ENCODE data around the gene TMEM222. TPM values are rescaled to one million over a fixed set of nuclear protein-coding genes. Genes with fewer than 3 reads are reported as not detected.

Gene TMEM222
- total and polyA plus RNA-seq, 12 donors, result 30.7 to 73.2 (median 49.8) TPM

DNA sequence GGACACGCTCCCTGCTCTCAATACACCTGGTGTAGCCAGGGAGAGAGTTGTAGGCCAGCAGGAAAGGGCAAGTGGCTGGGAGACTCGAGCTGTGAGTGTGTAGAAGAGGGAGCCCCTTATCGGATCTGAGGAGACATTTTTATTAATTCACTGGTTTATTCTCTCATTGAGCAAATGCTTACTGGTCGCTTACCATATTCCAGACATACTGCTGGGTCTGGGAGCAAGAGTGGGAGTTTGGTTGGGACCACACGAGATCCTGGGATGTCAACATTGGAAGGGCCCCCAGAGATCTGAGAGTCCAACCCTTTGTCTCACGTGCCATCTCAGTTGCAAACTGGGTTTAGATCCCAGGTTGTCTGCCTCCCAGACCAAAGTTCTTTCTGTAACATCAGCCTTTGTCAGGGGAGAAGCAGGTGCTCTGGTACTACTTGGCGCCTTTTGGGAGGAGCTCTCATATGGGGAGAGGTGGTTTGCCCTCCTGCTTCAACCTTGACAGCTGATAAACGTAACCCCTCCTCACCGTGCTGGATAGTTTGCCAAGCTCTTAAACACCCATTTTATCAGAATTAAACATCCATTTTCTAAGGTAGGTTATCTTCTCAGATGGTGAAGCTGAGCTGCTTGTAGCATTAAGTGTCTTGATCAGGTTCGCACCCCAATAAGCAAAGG is 742 bp downstream of the TMEM222 start:
- peak overlapping the region; percentile 60 to 91 (median 81) for H3K27ac ChIP-seq
- no peaks in the 10 kb centered on the region for H3K9me3 ChIP-seq (replicated peaks in 1 of 3)
- 11 to 17% (median 13%) methylated on average over 10 of the region's 10 CpGs for WGBS, 4 donors
- peaks cover 0 to 14% of the 10 kb centered on the region in 2 donors for H3K36me3 ChIP-seq (replicated peaks in 1 of 2)
- intact Hi-C loops (cut with DNase I), result no loop called here
- TF ChIP-seq, protein P1, sequence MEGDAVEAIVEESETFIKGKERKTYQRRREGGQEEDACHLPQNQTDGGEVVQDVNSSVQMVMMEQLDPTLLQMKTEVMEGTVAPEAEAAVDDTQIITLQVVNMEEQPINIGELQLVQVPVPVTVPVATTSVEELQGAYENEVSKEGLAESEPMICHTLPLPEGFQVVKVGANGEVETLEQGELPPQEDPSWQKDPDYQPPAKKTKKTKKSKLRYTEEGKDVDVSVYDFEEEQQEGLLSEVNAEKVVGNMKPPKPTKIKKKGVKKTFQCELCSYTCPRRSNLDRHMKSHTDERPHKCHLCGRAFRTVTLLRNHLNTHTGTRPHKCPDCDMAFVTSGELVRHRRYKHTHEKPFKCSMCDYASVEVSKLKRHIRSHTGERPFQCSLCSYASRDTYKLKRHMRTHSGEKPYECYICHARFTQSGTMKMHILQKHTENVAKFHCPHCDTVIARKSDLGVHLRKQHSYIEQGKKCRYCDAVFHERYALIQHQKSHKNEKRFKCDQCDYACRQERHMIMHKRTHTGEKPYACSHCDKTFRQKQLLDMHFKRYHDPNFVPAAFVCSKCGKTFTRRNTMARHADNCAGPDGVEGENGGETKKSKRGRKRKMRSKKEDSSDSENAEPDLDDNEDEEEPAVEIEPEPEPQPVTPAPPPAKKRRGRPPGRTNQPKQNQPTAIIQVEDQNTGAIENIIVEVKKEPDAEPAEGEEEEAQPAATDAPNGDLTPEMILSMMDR (IDR thresholded peaks at IDR 0.05), result no peak
- no peak for TF ChIP-seq POLR2A (IDR thresholded peaks at IDR 0.05)
- H3K27me3 ChIP-seq, result no peaks in the 10 kb centered on the region
- no peak for DNase-seq
- H3K4me1 ChIP-seq (replicated peaks in 1 of 2), result peaks cover 9 to 26% of the 10 kb centered on the region in 2 donors
- peak overlapping the region; percentile 66 to 91 (median 86) for H3K4me3 ChIP-seq

DNA sequence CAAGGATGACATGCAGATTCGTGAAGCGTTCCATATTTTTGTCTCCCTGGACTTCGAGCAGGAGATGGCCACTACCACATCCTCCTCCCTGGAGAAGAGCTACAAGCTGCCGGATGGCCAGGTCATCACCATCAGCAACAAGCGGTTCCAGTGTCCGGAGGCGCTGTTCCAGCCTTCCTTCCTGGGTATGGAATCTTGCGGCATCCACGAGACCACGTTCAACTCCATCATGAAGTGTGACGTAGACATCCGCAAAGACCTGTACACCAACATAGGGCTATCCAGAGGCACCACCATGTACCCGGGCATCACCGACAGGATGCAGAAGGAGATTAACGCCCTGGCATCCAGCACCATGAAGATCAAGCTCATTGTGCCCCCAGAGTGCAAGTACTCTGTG is 3.3 kb downstream of the TMEM222 start:
- H3K4me3 ChIP-seq, result no peak overlapping the region
- H3K27ac ChIP-seq, result no peak overlapping the region
- 90 to 97% (median 94%) methylated on average over 6 to 15 of the region's 15 CpGs for WGBS, 4 donors
- H3K9me3 ChIP-seq (replicated peaks in 1 of 3), result no peaks in the 10 kb centered on the region
- H3K36me3 ChIP-seq (replicated peaks in 1 of 2), result peaks cover 0 to 17% of the 10 kb centered on the region in 2 donors
- no peak for DNase-seq
- peaks cover 9 to 26% of the 10 kb centered on the region in 2 donors for H3K4me1 ChIP-seq (replicated peaks in 1 of 2)
- intact Hi-C loops (cut with DNase I), result no loop called here
- no peaks in the 10 kb centered on the region for H3K27me3 ChIP-seq
- TF ChIP-seq, protein P1 (IDR thresholded peaks at IDR 0.05), result no peak
- no peak for TF ChIP-seq POLR2A (IDR thresholded peaks at IDR 0.05)

DNA sequence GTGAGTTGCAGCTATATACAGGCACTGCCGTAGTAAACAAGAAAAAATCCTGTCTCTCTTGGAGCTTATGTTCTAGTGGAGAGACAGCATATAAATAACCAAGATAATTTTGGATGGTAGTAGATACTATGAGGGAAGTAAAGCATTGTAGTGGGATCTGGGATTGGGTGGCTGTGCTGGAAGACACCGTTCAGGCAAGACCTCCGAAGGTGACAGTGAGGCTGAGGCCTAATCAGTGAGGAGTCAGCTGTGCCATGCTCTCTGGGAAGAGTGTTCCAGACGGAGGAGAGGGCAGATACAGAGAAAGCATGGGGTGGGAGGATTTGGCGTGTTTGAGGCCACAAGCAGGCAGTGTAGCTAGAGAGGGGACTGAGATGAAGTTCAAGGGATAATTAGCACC is 6.0 kb downstream of the TMEM222 start:
- Histone ChIP-seq H3K36me3 (replicated peaks in 1 of 2) (peaks cover 0 to 38% of the 10 kb centered on the region in 2 donors), H3K9me3 (replicated peaks in 1 of 3) (no peaks in the 10 kb centered on the region), H3K27ac (no peak overlapping the region), H3K4me3 (no peak overlapping the region), H3K4me1 (replicated peaks in 1 of 2) (peaks cover 10 to 31% of the 10 kb centered on the region in 2 donors), H3K27me3 (no peaks in the 10 kb centered on the region)
- intact Hi-C loops (cut with DNase I), result no loop called here
- no peak for TF ChIP-seq POLR2A (IDR thresholded peaks at IDR 0.05)
- DNase-seq, result no peak
- WGBS, 4 donors, result 86 to 98% (median 91%) methylated on average over 5 of the region's 5 CpGs

DNA sequence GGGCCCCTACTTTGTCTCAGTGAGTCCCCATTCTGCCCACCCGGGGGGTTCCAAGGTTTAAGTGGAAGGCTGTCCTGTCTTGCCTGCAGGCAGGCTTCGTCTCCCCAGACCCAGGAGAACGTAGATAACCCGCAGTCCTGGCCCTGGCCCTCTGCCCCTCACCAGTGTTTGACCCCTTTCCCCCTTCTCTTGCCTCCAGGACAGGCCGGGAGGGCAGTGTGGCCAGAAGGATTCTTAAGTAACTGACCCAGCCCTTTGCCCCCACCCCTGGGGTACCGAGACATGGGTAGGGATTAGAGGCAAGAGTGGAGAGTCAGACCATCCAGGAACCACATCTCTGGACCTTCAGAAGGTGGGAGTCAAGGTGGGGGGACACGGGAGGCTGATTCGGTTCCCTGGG is 8.8 kb downstream of the TMEM222 start:
- TF ChIP-seq, protein P1 (IDR thresholded peaks at IDR 0.05), result no peak
- TF ChIP-seq POLR2A (IDR thresholded peaks at IDR 0.05), result no peak
- no peak for DNase-seq
- WGBS, 4 donors, result 87 to 92% (median 89%) methylated on average over 6 to 8 of the region's 8 CpGs
- Histone ChIP-seq H3K27me3 (no peaks in the 10 kb centered on the region), H3K9me3 (replicated peaks in 1 of 3) (no peaks in the 10 kb centered on the region), H3K27ac (no peak overlapping the region), H3K4me3 (no peak overlapping the region), H3K36me3 (replicated peaks in 1 of 2) (peaks cover 0 to 56% of the 10 kb centered on the region in 2 donors), H3K4me1 (replicated peaks in 1 of 2) (peaks cover 5 to 22% of the 10 kb centered on the region in 2 donors)
- intact Hi-C loops (cut with DNase I), result no loop called here

DNA sequence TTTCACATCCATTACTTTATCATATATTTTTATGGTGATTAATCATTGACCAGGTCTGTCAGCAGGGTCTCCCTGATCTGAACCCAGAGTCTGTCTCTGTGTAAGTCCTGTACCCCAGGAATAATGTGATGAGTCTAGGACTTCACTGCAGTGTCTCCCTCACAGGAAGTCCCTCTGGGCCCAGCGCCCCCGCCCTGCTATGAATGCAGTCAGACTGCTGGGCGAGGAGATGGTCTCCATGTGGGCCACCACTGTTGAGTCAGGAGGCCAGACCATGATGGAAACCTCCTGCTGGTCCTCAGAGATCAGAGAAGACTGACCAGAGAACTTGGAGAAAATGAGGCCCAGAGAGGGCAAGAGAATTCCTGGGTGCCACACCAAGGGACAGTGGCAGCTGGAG is 9.5 kb downstream of the TMEM222 start:
- TF ChIP-seq, protein P1 (IDR thresholded peaks at IDR 0.05), result no peak
- no peak for TF ChIP-seq POLR2A (IDR thresholded peaks at IDR 0.05)
- peak overlapping the region in 1 of 5 donors; percentile 14 for H3K27ac ChIP-seq
- no peaks in the 10 kb centered on the region for H3K27me3 ChIP-seq
- no peak overlapping the region for H3K4me3 ChIP-seq
- no peak for DNase-seq
- intact Hi-C loops (cut with DNase I), result no loop called here
- peaks cover 5 to 17% of the 10 kb centered on the region in 2 donors for H3K4me1 ChIP-seq (replicated peaks in 1 of 2)
- H3K36me3 ChIP-seq (replicated peaks in 1 of 2), result peaks cover 0 to 59% of the 10 kb centered on the region in 2 donors
- WGBS, 4 donors, result 93 to 100% (median 95%) methylated on average over 2 to 3 of the region's 3 CpGs
- H3K9me3 ChIP-seq (replicated peaks in 1 of 3), result no peaks in the 10 kb centered on the region
